ENCODE results near the gene SAMD4B.

The SAMD4B gene

DNA sequence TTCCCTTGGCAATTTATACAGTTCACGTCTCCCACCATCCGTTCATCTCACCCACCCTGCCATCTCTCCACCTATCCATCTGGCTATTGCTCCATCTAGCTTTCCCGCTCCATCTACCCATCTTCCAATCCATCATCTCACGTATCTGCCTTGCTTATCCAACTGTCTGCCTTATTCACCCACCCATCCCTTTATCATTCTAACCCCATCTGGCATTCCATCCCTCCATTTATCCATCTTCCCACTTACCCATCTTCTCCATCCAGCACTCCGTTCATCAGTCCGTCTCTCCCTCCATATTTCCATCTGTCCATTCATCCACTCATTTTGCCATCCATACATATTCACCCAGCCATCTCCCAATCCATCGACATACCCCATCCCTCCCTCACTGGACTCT lies 83.5 kb downstream of the SAMD4B start:
- DNase-seq (ENCODE audit: low read depth in 2 of 2): no peak

DNA sequence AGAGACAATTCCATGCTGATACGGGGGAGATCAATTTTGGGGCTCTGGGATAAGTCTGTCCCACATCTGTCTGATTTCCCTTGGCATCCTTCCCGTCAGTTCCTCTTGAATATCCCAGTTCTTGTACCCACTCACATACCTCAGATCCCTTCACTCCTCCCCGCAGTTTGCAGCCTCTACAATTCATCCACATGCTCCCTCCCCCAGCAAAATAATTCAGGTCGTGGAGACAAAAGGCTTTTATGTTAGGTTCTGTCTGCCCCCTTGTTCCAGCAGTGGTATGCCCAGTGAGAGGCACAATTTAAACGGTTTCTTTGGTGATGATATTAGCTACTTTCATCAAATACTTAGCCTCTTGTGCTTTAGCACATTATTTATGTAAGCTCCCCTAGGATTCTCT lies 83.9 kb downstream of the SAMD4B start:
- DNase-seq (ENCODE audit: low read depth in 2 of 2): no peak

- DNase-seq (ENCODE audit: low read depth in 2 of 2): no peak
Observed at GRCh38 chr19:39427707-39428106, 85.5 kb downstream of the SAMD4B start.

- DNase-seq (ENCODE audit: low read depth in 2 of 2): no peak
Observed at GRCh38 chr19:39428283-39429112, 86.3 kb downstream of the SAMD4B start.

DNA sequence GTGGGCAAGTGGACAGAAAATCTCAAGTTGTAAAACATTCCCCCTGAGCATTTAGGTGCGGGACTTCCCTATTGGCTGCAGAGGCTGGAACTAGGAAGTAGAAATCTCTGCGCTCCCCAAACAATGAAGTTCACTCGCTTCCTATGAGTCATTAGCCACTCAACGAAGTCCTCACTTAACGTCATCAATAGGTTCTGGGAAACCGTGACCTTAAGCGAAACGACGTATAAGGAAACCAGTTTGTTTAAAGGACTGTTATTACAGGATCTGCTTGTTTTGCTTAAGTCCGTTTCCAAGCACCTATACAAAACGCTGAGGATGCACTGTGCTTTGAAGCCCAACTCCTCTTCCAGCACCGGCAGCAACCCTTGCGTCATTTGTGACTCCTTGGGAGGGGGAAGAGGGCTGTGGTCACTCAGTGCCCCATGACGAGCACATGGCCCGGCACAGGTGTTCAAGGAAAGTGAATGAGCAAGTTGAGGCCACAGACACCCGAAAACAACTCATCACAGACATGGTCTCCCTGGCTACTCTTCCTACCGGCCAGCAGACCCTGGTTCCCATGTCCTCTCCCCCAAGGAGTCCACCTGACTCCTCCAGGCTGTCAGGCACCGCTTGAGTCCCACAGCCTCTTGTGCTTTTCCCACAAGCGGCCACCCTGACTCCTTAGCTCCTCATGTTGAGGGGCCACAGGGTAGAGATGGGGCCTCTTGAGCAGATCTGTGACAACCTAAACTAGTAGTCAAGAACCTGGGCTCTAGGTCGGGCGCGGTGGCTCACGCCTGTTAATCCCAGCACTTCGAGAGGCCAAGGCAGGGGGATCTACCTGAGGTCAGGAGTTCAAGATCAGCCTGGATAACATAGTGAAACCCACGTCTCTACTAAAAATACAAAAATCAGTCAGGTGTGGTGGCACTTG lies 88.7 kb downstream of the SAMD4B start:
- peak in 1 of 2 donors; percentile 60 for DNase-seq (ENCODE audit: low read depth in 2 of 2)

- DNase-seq (ENCODE audit: low read depth in 2 of 2): no peak
Observed at GRCh38 chr19:39432677-39433025, 90.4 kb downstream of the SAMD4B start.

- DNase-seq (ENCODE audit: low read depth in 2 of 2): no peak
Observed at GRCh38 chr19:39433480-39434079, 91.4 kb downstream of the SAMD4B start.

DNA sequence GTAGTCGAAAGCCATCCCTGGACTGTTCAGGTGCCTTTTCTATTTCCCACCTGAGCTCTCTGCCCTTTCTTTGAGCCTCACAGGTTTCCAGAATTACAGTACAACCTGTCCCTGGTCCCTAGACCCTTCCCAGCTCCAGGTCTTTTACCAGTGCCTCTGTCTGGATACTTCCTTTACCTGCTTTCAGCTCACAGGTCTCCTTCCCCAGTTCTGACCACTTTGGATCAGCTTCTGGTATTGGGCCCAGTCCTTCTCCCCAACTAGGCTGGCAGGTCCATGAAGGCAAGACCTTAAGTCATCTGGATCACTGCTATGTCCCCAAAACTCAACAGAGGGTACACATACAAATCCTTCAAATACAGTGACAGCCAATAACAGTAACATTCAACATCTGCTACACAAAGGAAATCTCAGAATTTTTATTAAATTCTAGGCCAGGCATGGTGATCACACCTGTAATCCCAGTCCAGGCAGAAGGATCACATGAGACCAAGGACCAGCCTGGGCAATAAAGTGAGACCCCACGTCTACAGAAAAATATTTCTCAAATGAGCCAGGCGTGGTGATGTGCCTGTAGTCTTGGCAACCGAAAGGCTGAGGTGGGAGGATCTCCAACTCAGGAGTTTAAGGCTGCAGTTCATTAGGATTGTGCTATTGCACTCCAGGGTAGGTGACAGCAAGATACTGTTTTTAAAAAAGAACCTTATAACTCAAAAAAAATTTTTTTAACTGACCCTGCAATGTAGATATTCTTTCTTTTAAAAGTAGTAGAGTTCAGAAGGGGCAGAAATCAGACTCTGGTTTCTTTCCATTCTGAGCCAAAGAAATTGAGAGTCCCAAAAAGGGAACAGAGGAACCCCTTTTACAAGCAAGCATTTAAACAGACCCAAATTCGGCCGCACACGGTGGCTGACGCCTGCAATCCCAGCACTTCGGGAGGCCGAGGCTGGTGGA lies 92.2 kb downstream of the SAMD4B start:
- DNase-seq (ENCODE audit: low read depth in 2 of 2): no peak
